ENCODE data around the gene ANKRD13B. TPM values are rescaled to one million over a fixed set of nuclear protein-coding genes. Genes with fewer than 3 reads are reported as not detected.

Gene ANKRD13B
- total RNA-seq, 1 donor from 2014 or later, result 7.6 TPM

GRCh38 chr17:29571883-29572681 lies 20.9 kb upstream of the ANKRD13B start:
- no peak overlapping the region for H3K4me3 Mint-ChIP-seq (ENCODE audit: unreplicated experiment)
- no peak for DNase-seq (ENCODE audit: low spot score)
- H3K9me3 Mint-ChIP-seq (ENCODE audit: unreplicated experiment), result no peaks in the 10 kb centered on the region
- no peak for TF ChIP-seq CTCF (IDR thresholded peaks at IDR 0.05; ENCODE audit: unreplicated experiment)
- peaks cover 8% of the 10 kb centered on the region for H3K27me3 Mint-ChIP-seq (ENCODE audit: unreplicated experiment)
- H3K36me3 Mint-ChIP-seq (ENCODE audit: low read depth, unreplicated experiment), result peaks cover 16% of the 10 kb centered on the region
- H3K4me1 Mint-ChIP-seq (ENCODE audit: unreplicated experiment), result peaks cover 5% of the 10 kb centered on the region
- no peak overlapping the region for H3K27ac Mint-ChIP-seq (ENCODE audit: unreplicated experiment)

- TF ChIP-seq CTCF (IDR thresholded peaks at IDR 0.05; ENCODE audit: unreplicated experiment), result peak; percentile 70
- Mint-ChIP-seq H3K4me3 (ENCODE audit: unreplicated experiment) (peak overlapping the region; percentile 56), H3K4me1 (ENCODE audit: unreplicated experiment) (peaks cover 5% of the 10 kb centered on the region), H3K27me3 (ENCODE audit: unreplicated experiment) (peaks cover 8% of the 10 kb centered on the region), H3K27ac (ENCODE audit: unreplicated experiment) (peak overlapping the region; percentile 48), H3K36me3 (ENCODE audit: low read depth, unreplicated experiment) (peaks cover 16% of the 10 kb centered on the region), H3K9me3 (ENCODE audit: unreplicated experiment) (no peaks in the 10 kb centered on the region)
- peak; percentile 82 for DNase-seq (ENCODE audit: low spot score)
Measured at GRCh38 chr17:29572691-29573557, 20.0 kb upstream of the ANKRD13B start.

- Mint-ChIP-seq H3K4me1 (ENCODE audit: unreplicated experiment) (peaks cover 3% of the 10 kb centered on the region), H3K27me3 (ENCODE audit: unreplicated experiment) (peaks cover 12% of the 10 kb centered on the region), H3K36me3 (ENCODE audit: low read depth, unreplicated experiment) (peaks cover 22% of the 10 kb centered on the region), H3K4me3 (ENCODE audit: unreplicated experiment) (peak overlapping the region; percentile 56), H3K9me3 (ENCODE audit: unreplicated experiment) (no peaks in the 10 kb centered on the region), H3K27ac (ENCODE audit: unreplicated experiment) (no peak overlapping the region)
- DNase-seq (ENCODE audit: low spot score), result no peak
- TF ChIP-seq CTCF (IDR thresholded peaks at IDR 0.05; ENCODE audit: unreplicated experiment), result no peak
Measured at GRCh38 chr17:29573558-29573869, 19.4 kb upstream of the ANKRD13B start.

- no peak overlapping the region for H3K4me3 Mint-ChIP-seq (ENCODE audit: unreplicated experiment)
- peaks cover 28% of the 10 kb centered on the region for H3K36me3 Mint-ChIP-seq (ENCODE audit: low read depth, unreplicated experiment)
- no peak overlapping the region for H3K27ac Mint-ChIP-seq (ENCODE audit: unreplicated experiment)
- TF ChIP-seq CTCF (IDR thresholded peaks at IDR 0.05; ENCODE audit: unreplicated experiment), result no peak
- DNase-seq (ENCODE audit: low spot score), result no peak
- H3K9me3 Mint-ChIP-seq (ENCODE audit: unreplicated experiment), result no peaks in the 10 kb centered on the region
- peaks cover 14% of the 10 kb centered on the region for H3K27me3 Mint-ChIP-seq (ENCODE audit: unreplicated experiment)
- H3K4me1 Mint-ChIP-seq (ENCODE audit: unreplicated experiment), result peaks cover 4% of the 10 kb centered on the region
Measured at GRCh38 chr17:29573871-29574731, 18.8 kb upstream of the ANKRD13B start.

All from endothelial cell (in vitro differentiated cells).